OCI-LY7 (cell line): ENCODE data around the gene FITM1. TPM values are rescaled to one million over a fixed set of nuclear protein-coding genes. Genes with fewer than 3 reads are reported as not detected.

Experiments used
- BruUV-seq: library from RNA; stranded (reverse); fragments of 400-500 nt; replicated peaks from 2 replicates; lab custom pipeline; 2021; lab: Mats Ljungman, UMichigan
- CTCF ChIA-PET: fragments of 300-600 bp; sonication (Branson Sonifier 250); formaldehyde crosslinking; loops from one replicate; lab custom pipeline; 2022; ENCODE audit warnings: antibody characterized with exemption; ENCODE audit not compliant: unreplicated experiment; lab: Charles Lee
- POLR2A ChIA-PET: fragments of 300-600 bp; sonication (Branson Sonifier 250); formaldehyde crosslinking; loops from one replicate; lab custom pipeline; 2022; ENCODE audit warnings: antibody characterized with exemption; lab: Charles Lee
- DNase-seq: peaks from one replicate; pipeline ENCODE4 v3.0.0-alpha.2; 2015; ENCODE audit warnings: low spot score
- H2AFZ ChIP-seq: fragments of 200-600 bp; sonication (generic), shearing (Covaris generic); 2 replicates; pipeline ENCODE4 v1.6.1; 2014; ENCODE audit warnings: mild to moderate bottlenecking, antibody characterized with exemption, low read length, moderate library complexity
- H3K27ac ChIP-seq: fragments of 200-600 bp; sonication (generic); 2 replicates; pipeline ENCODE4 v1.5.1; 2014; ENCODE audit warnings: mixed run types, low read depth, mild to moderate bottlenecking, moderate library complexity, low read length, inconsistent platforms; ENCODE audit not compliant: poor library complexity, severe bottlenecking
- H3K36me3 ChIP-seq: fragments of 200-600 bp; sonication (generic); 2 replicates; pipeline ENCODE4 v1.6.1; 2014; ENCODE audit warnings: mild to moderate bottlenecking, antibody characterized with exemption, low read length, moderate library complexity, mixed read lengths; ENCODE audit not compliant: insufficient read depth
- H3K4me1 ChIP-seq: fragments of 200-600 bp; sonication (generic); 2 replicates; pipeline ENCODE4 v1.5.1; 2014; ENCODE audit warnings: mild to moderate bottlenecking, low read length; ENCODE audit not compliant: insufficient read depth, poor library complexity, severe bottlenecking
- H3K4me2 ChIP-seq: fragments of 200-600 bp; sonication (generic); 2 replicates; pipeline ENCODE4 v1.6.1; 2014; ENCODE audit warnings: mild to moderate bottlenecking, low read length
- H3K4me3 ChIP-seq: fragments of 200-600 bp; sonication (generic); 2 replicates; pipeline ENCODE4 v1.5.1; 2014; ENCODE audit warnings: mild to moderate bottlenecking, low read depth, low read length; ENCODE audit not compliant: poor library complexity, severe bottlenecking
- H3K79me2 ChIP-seq: fragments of 200-600 bp; sonication (generic); 2 replicates; pipeline ENCODE4 v1.6.1; 2016; ENCODE audit warnings: low read depth, mild to moderate bottlenecking, low read length, moderate library complexity, mixed read lengths; ENCODE audit not compliant: insufficient read depth
- H3K9me2 ChIP-seq: fragments of 200-600 bp; sonication (generic); 2 replicates; pipeline ENCODE4 v1.6.1; 2016; ENCODE audit warnings: mild to moderate bottlenecking, low read length, mixed read lengths; ENCODE audit not compliant: insufficient read depth
- H3K9me3 ChIP-seq: fragments of 200-600 bp; sonication (generic); 2 replicates; pipeline ENCODE4 v1.6.1; 2014; ENCODE audit warnings: mild to moderate bottlenecking, mixed run types, low read length, mixed read lengths
- H4K20me1 ChIP-seq: fragments of 200-600 bp; sonication (generic); 2 replicates; pipeline ENCODE4 v1.6.1; 2014; ENCODE audit warnings: mild to moderate bottlenecking, antibody characterized with exemption, low read length, moderate library complexity, mixed read lengths; ENCODE audit not compliant: insufficient read depth
- CTCF ChIP-seq: fragments of 200-600 bp; sonication (generic); conservative IDR thresholded peaks from 2 replicates; pipeline ENCODE4 v1.5.1; 2014; ENCODE audit warnings: mild to moderate bottlenecking, antibody characterized with exemption, low read length, moderate library complexity, mixed read lengths
- EZH2phosphoT487 ChIP-seq: fragments of 200-600 bp; sonication (generic); IDR thresholded peaks from 2 replicates; pipeline ENCODE4 v1.6.1; 2018; ENCODE audit warnings: low read depth, borderline replicate concordance, mild to moderate bottlenecking, mixed run types, antibody characterized with exemption, low read length, moderate library complexity, mixed read lengths
- intact Hi-C: fragments of 100-400 bp; cut with micrococcal nuclease; formaldehyde crosslinking; loops from one replicate; pipeline ENCODE4 v1.10.0; 2022; ENCODE audit not compliant: unreplicated experiment
- total RNA-seq, 2 experiments: library from RNA; depleted of rRNA in 1 of 2; stranded (reverse); fragments of >200 nt in 1 of 2; shearing (Covaris generic) in 1 of 2; gene quantifications; 2 replicates each; pipeline ENCODE4 v1.2.3, GENCODE V29; 2014 to 2022

Gene FITM1
- total RNA-seq, 2 experiments from 2014 or later, result 0.28 to 0.97 TPM

GRCh38 chr14:24177041-24177825 is 46.8 kb downstream of the FITM1 start:
- CTCF ChIA-PET, result no interaction called here
- H3K36me3 ChIP-seq, result peaks cover 38% of the 10 kb centered on the region
- POLR2A ChIA-PET, result interaction anchor here (1.1 kb wide), 1 partner anchor 10 kb away, joined by 4 read pairs; no protein-coding TSS in a partner anchor

GRCh38 chr14:24177891-24178290 is 47.4 kb downstream of the FITM1 start:
- Histone ChIP-seq H3K4me2 (no peak overlapping the region), H3K79me2 (no peaks in the 10 kb centered on the region), H3K9me3 (no peaks in the 10 kb centered on the region), H3K27ac (no peak overlapping the region), H4K20me1 (no peaks in the 10 kb centered on the region), H2AFZ (no peak overlapping the region), H3K4me3 (no peak overlapping the region), H3K4me1 (no peaks in the 10 kb centered on the region), H3K36me3 (peaks cover 44% of the 10 kb centered on the region), H3K9me2 (no peaks in the 10 kb centered on the region)
- no TSS peak for BruUV-seq
- POLR2A ChIA-PET, result interaction anchor here (1.1 kb wide), 1 partner anchor 10 kb away, joined by 4 read pairs; no protein-coding TSS in a partner anchor
- DNase-seq, result no peak
- intact Hi-C loops, result no loop called here
- TF ChIP-seq CTCF (no peak), EZH2phosphoT487 (no peak)
- CTCF ChIA-PET, result no interaction called here

More at GRCh38 chr14:24177041-24177825, 46.8 kb downstream of the FITM1 start:
- H3K79me2 ChIP-seq, result no peaks in the 10 kb centered on the region
- H3K27ac ChIP-seq, result no peak overlapping the region
- no peaks in the 10 kb centered on the region for H3K4me1 ChIP-seq
- no peaks in the 10 kb centered on the region for H3K9me2 ChIP-seq
- H3K4me3 ChIP-seq, result no peak overlapping the region
- TF ChIP-seq CTCF (no peak), EZH2phosphoT487 (no peak)
- DNase-seq, result no peak
- no peaks in the 10 kb centered on the region for H3K9me3 ChIP-seq
- intact Hi-C loops, result no loop called here
- H2AFZ ChIP-seq, result no peak overlapping the region
- H3K4me2 ChIP-seq, result no peak overlapping the region
- BruUV-seq, result no TSS peak
- no peaks in the 10 kb centered on the region for H4K20me1 ChIP-seq
